ENCODE measurements around the gene PALM. TPM values are rescaled to one million over a fixed set of nuclear protein-coding genes. Genes with fewer than 3 reads are reported as not detected.
A peak's percentile ranks its signal among the peaks of the same experiment; 100 is the strongest.

The PALM gene
- total RNA-seq, 1 experiment from 2014 or later, result 4.4 TPM

DNA sequence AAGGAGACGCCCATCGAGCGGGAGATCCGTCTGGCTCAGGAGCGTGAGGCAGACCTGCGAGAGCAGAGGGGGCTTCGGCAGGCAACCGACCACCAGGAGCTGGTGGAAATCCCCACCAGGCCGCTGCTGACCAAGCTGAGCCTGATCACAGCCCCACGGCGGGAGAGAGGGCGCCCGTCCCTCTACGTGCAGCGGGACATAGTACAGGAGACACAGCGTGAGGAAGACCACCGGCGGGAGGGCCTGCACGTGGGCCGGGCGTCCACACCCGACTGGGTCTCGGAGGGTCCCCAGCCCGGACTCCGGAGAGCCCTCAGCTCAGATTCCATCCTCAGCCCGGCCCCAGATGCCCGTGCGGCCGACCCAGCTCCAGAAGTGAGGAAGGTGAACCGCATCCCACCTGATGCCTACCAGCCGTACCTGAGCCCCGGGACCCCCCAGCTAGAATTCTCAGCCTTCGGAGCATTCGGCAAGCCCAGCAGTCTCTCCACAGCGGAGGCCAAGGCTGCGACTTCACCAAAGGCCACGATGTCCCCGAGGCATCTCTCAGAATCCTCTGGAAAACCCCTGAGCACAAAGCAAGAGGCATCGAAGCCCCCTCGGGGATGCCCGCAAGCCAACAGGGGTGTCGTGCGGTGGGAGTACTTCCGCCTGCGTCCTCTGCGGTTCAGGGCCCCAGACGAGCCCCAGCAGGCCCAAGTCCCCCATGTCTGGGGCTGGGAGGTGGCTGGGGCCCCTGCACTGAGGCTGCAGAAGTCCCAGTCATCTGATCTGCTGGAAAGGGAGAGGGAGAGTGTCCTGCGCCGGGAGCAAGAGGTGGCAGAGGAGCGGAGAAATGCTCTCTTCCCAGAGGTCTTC is 49.3 kb downstream of the PALM start:
- Histone ChIP-seq H3K4me1 (peaks cover 7% of the 10 kb centered on the region), H3K27me3 (no peaks in the 10 kb centered on the region), H3K9me3 (replicated peaks) (no peaks in the 10 kb centered on the region), H3K4me3 (no peak overlapping the region), H3K27ac (no peak overlapping the region), H3K36me3 (no peaks in the 10 kb centered on the region)
- DNase-seq, result no peak

- Histone ChIP-seq H3K36me3 (no peaks in the 10 kb centered on the region), H3K9me3 (replicated peaks) (no peaks in the 10 kb centered on the region), H3K4me1 (no peaks in the 10 kb centered on the region), H3K4me3 (no peak overlapping the region), H3K27ac (no peak overlapping the region), H3K27me3 (no peaks in the 10 kb centered on the region)
- DNase-seq, result no peak
Observed at GRCh38 chr19:763181-763580, 54.4 kb downstream of the PALM start.

DNA sequence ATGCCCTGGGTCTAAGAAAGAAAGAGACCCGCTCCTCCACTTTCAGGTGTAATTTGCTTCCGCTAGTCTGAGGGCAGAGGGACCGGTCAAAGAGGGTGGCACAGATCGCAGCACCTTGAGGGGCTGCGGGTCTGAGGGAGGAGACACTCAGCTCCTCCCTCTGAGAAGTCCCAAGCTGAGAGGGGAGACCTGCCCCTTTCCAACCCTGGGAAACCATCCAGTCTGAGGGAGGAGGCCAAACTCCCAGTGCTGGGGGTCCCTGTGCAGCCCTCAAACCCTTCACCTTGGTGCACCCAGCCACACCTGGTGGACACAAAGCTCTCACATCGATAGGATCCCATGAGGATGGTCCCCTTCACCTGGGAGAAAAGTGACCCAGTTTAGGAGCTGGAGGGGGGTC is 55.1 kb downstream of the PALM start:
- Histone ChIP-seq H3K36me3 (no peaks in the 10 kb centered on the region), H3K9me3 (replicated peaks) (no peaks in the 10 kb centered on the region), H3K27me3 (no peaks in the 10 kb centered on the region), H3K4me1 (no peaks in the 10 kb centered on the region), H3K4me3 (no peak overlapping the region), H3K27ac (no peak overlapping the region)
- no peak for DNase-seq

- Histone ChIP-seq H3K27ac (no peak overlapping the region), H3K9me3 (replicated peaks) (no peaks in the 10 kb centered on the region), H3K4me1 (no peaks in the 10 kb centered on the region), H3K4me3 (no peak overlapping the region), H3K36me3 (no peaks in the 10 kb centered on the region), H3K27me3 (no peaks in the 10 kb centered on the region)
- DNase-seq, result no peak
Observed at GRCh38 chr19:764301-764700, 55.6 kb downstream of the PALM start.

GRCh38 chr19:765179-765738 is 56.5 kb downstream of the PALM start:
- Histone ChIP-seq H3K27ac (no peak overlapping the region), H3K27me3 (no peaks in the 10 kb centered on the region), H3K36me3 (no peaks in the 10 kb centered on the region), H3K9me3 (replicated peaks) (no peaks in the 10 kb centered on the region), H3K4me3 (no peak overlapping the region), H3K4me1 (no peaks in the 10 kb centered on the region)
- DNase-seq, result no peak

DNA sequence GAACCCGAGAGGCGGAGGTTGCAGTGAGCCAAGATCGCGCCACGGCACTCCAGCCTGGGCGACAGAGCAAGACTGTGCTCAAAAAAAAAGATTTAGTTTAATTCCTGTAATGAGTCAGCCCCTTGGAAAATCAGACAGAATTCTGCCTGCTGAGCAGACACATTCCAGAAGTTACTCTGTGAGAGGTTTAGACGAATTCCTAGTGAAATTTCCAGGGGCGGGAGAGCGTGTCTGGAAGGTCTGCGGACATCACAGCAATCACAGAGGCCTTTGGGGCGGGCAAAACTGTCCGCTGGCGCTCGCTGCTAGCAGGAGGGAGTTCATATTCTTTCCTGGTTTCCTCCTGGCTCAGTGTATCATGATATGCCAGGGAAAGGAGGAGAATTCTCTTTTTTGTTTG is 59.7 kb downstream of the PALM start:
- H3K27ac ChIP-seq, result no peak overlapping the region; the same call in 1 of the 2 replicates
- no peaks in the 10 kb centered on the region for H3K36me3 ChIP-seq
- peaks cover 5% of the 10 kb centered on the region; the same call in 1 of the 2 replicates for H3K27me3 ChIP-seq
- no peak overlapping the region for H3K4me3 ChIP-seq
- H3K9me3 ChIP-seq (replicated peaks), result no peaks in the 10 kb centered on the region
- H3K4me1 ChIP-seq, result no peaks in the 10 kb centered on the region
- DNase-seq, result peak in 1 of 2 experiments; percentile 31

DNA sequence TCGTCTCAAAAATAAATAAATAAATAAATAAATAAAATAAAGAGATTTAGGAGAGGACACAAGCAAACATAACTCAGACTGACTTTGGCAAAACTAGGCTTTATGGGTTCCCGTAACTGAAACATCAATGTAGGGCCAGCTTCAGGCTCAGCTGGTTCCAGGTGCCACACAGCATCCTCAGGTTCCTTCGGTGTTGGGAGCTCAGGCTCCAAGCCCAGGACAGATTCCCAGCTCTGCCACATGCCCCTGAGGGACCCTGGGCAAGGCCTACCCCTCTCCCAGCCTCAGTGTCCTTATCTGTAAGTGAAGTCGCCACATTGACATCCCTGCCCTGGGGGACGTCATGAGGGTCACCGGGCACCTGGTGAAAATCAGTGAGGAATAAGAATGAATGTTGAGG is 60.9 kb downstream of the PALM start:
- DNase-seq, result no peak
- no peak overlapping the region for H3K4me3 ChIP-seq

GRCh38 chr19:771332-771785 is 62.6 kb downstream of the PALM start:
- Histone ChIP-seq H3K36me3 (no peaks in the 10 kb centered on the region), H3K4me3 (no peak overlapping the region), H3K9me3 (replicated peaks) (no peaks in the 10 kb centered on the region), H3K27me3 (peaks cover 5% of the 10 kb centered on the region; the same call in 1 of the 2 replicates), H3K4me1 (no peaks in the 10 kb centered on the region), H3K27ac (no peak overlapping the region)
- peak; percentile 64 to 67 for DNase-seq

More for the DNA sequence above, 60.9 kb downstream of the PALM start:
- Histone ChIP-seq H3K9me3 (replicated peaks) (no peaks in the 10 kb centered on the region), H3K27me3 (peaks cover 5% of the 10 kb centered on the region; the same call in 1 of the 2 replicates), H3K4me1 (no peaks in the 10 kb centered on the region), H3K27ac (no peak overlapping the region), H3K36me3 (no peaks in the 10 kb centered on the region)

GRCh38 chr19:772063-772462 is 63.3 kb downstream of the PALM start:
- Histone ChIP-seq H3K4me3 (no peak overlapping the region), H3K4me1 (no peaks in the 10 kb centered on the region), H3K36me3 (no peaks in the 10 kb centered on the region), H3K27me3 (peaks cover 5% of the 10 kb centered on the region; the same call in 1 of the 2 replicates), H3K27ac (no peak overlapping the region), H3K9me3 (replicated peaks) (no peaks in the 10 kb centered on the region)
- DNase-seq, result no peak

GRCh38 chr19:772730-773436 is 64.1 kb downstream of the PALM start:
- H3K27me3 ChIP-seq, result peaks cover 5% of the 10 kb centered on the region; the same call in 1 of the 2 replicates
- no peak overlapping the region for H3K4me3 ChIP-seq
- DNase-seq, result no peak

GRCh38 chr19:776549-776948 is 67.8 kb downstream of the PALM start:
- no peak for DNase-seq
- peaks cover 5% of the 10 kb centered on the region; the same call in 1 of the 2 replicates for H3K27me3 ChIP-seq
- no peaks in the 10 kb centered on the region for H3K9me3 ChIP-seq (replicated peaks)
- H3K4me3 ChIP-seq, result no peak overlapping the region
- no peaks in the 10 kb centered on the region for H3K36me3 ChIP-seq
- no peak overlapping the region for H3K27ac ChIP-seq
- H3K4me1 ChIP-seq, result 0 out of 2 replicates have a peak, but pooled peaks cover 2% of the 10 kb centered on the region

More at GRCh38 chr19:772730-773436, 64.1 kb downstream of the PALM start:
- H3K9me3 ChIP-seq (replicated peaks), result no peaks in the 10 kb centered on the region
- H3K4me1 ChIP-seq, result no peaks in the 10 kb centered on the region
- H3K27ac ChIP-seq, result no peak overlapping the region
- H3K36me3 ChIP-seq, result no peaks in the 10 kb centered on the region

GRCh38 chr19:778910-779653 is 70.3 kb downstream of the PALM start:
- Histone ChIP-seq H3K4me3 (peak overlapping the region; percentile 20), H3K27ac (no peak overlapping the region), H3K9me3 (replicated peaks) (no peaks in the 10 kb centered on the region), H3K36me3 (no peaks in the 10 kb centered on the region), H3K4me1 (peaks cover 5% of the 10 kb centered on the region; the same call in 1 of the 2 replicates), H3K27me3 (no peaks in the 10 kb centered on the region)
- DNase-seq, result peak; percentile 63 to 71

DNA sequence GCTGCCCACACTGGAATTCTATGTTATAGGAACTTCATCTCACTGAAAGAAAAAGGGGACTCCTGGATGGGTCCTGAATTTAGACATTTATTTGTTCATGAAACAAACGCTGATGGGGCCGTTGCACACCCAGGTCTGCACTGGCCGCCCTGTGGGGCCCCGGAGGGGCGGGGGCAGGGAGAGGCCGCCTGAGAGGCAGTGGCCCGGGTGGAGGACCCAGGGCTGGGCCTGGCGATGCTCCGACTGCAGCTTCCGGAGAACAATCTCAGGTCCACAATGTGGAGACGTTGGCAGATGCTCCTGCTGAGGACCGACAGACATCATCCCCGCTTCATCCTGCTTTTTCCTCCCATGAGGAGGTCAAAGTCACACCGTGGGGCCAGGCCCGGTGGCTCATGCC is 72.2 kb downstream of the PALM start:
- Histone ChIP-seq H3K27me3 (no peaks in the 10 kb centered on the region), H3K4me3 (no peak overlapping the region), H3K27ac (no peak overlapping the region), H3K4me1 (peaks cover 5% of the 10 kb centered on the region; the same call in 1 of the 2 replicates), H3K36me3 (no peaks in the 10 kb centered on the region), H3K9me3 (replicated peaks) (no peaks in the 10 kb centered on the region)
- no peak for DNase-seq

DNA sequence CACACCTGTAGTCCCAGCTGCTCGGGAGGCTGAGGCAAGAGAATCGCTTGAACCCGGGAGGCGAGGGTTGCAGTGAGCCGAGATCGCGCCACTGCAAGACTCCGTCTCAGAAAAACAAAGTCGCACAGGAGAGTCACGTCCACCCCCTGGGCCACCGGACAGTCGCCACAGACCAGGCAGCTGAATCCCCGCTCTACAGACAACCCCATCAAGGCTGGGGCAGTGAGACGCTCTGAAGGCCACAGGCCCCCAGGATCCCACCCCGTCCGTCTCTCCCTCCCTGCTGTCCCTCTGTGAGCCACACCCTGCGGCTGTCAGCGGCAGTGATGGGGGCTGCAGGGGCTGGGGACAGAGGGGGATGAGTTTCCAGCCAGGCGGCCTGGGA is 73.1 kb downstream of the PALM start:
- Histone ChIP-seq H3K27ac (peak overlapping the region; percentile 70; the same call in 1 of the 2 replicates), H3K4me3 (peak overlapping the region; percentile 50)

More for the DNA sequence above, 73.1 kb downstream of the PALM start:
- H3K27me3 ChIP-seq, result no peaks in the 10 kb centered on the region
- no peaks in the 10 kb centered on the region for H3K9me3 ChIP-seq (replicated peaks)
- H3K36me3 ChIP-seq, result no peaks in the 10 kb centered on the region
- H3K4me1 ChIP-seq, result peaks cover 5% of the 10 kb centered on the region; the same call in 1 of the 2 replicates
- no peak for DNase-seq
